AG09309 (cell line): ENCODE measurements around the gene UBE2E2.

ENCODE experiments used
- DNase-seq: peaks from one replicate; pipeline ENCODE4 v3.0.0-alpha.2; 2010; ENCODE audit warnings: low read depth
- H3K4me3 ChIP-seq: 2 replicates; pipeline ENCODE4 v1.5.1; 2011; ENCODE audit warnings: mild to moderate bottlenecking, low read depth, low read length, moderate library complexity; ENCODE audit not compliant: control insufficient read depth
- CTCF ChIP-seq: IDR thresholded peaks from 2 replicates; pipeline ENCODE4 v1.5.1; 2011; ENCODE audit warnings: mild to moderate bottlenecking, low read depth, low read length, inconsistent platforms; ENCODE audit not compliant: insufficient read depth, control insufficient read depth; ENCODE audit errors: missing control alignments

UBE2E2 gene

GRCh38 chr3:23162934-23163333, 40.2 kb upstream of the UBE2E2 start:
- no peak for TF ChIP-seq CTCF
- DNase-seq, result no peak
- no peak overlapping the region for H3K4me3 ChIP-seq

- no peak overlapping the region for H3K4me3 ChIP-seq
- TF ChIP-seq CTCF, result no peak
These were observed 38.4 kb upstream of the UBE2E2 start for GRCh38 chr3:23164746-23165145.

GRCh38 chr3:23165571-23165970, 37.6 kb upstream of the UBE2E2 start:
- H3K4me3 ChIP-seq, result no peak overlapping the region
- TF ChIP-seq CTCF, result no peak
- no peak for DNase-seq

More at GRCh38 chr3:23164746-23165145, 38.4 kb upstream of the UBE2E2 start:
- no peak for DNase-seq

GRCh38 chr3:23166276-23166675, 36.9 kb upstream of the UBE2E2 start:
- no peak for TF ChIP-seq CTCF
- no peak overlapping the region for H3K4me3 ChIP-seq

GRCh38 chr3:23166845-23167244, 36.3 kb upstream of the UBE2E2 start:
- TF ChIP-seq CTCF, result no peak
- DNase-seq, result no peak
- no peak overlapping the region for H3K4me3 ChIP-seq

More at GRCh38 chr3:23166276-23166675, 36.9 kb upstream of the UBE2E2 start:
- no peak for DNase-seq

GRCh38 chr3:23169551-23169950, 33.6 kb upstream of the UBE2E2 start:
- H3K4me3 ChIP-seq, result no peak overlapping the region
- no peak for TF ChIP-seq CTCF
- no peak for DNase-seq

GRCh38 chr3:23170291-23170690, 32.8 kb upstream of the UBE2E2 start:
- TF ChIP-seq CTCF, result no peak
- no peak overlapping the region for H3K4me3 ChIP-seq
- peak; percentile 0 for DNase-seq
